IMR-90 (cell line): Measurements from ENCODE around the gene POU3F2. TPM values are rescaled to one million over a fixed set of nuclear protein-coding genes. Genes with fewer than 3 reads are reported as not detected.

Source experiments
- ATAC-seq: fragments of 200-7000 bp; cut with Tn5 transposase; 2 replicates; pipeline ENCODE4 v1.9.1; 2020; ENCODE audit warnings: low read depth, mild to moderate bottlenecking, moderate library complexity
- BruUV-seq: library from RNA; stranded (reverse); fragments of 400-500 nt; replicated peaks from 2 replicates; lab custom pipeline; 2021; lab: Mats Ljungman, UMichigan
- CTCF ChIA-PET: fragments of 300-600 bp; formaldehyde crosslinking; extraction: SDS; loops from one replicate; lab custom pipeline; 2021; ENCODE audit warnings: antibody characterized with exemption; lab: Yijun Ruan, JAX
- POLR2A ChIA-PET: fragments of 300-600 bp; sonication (Branson Sonifier 250); formaldehyde crosslinking; loops from one replicate; lab custom pipeline; 2022; ENCODE audit warnings: antibody characterized with exemption; ENCODE audit not compliant: unreplicated experiment; lab: Charles Lee
- DNase-seq: peaks from one replicate; pipeline ENCODE4 v3.0.0; 2013
- H2AFZ ChIP-seq: replicated peaks from 2 replicates; pipeline ENCODE3; 2013; ENCODE audit warnings: low read length, mild to moderate bottlenecking; ENCODE audit not compliant: poor library complexity
- H2AK5ac ChIP-seq: 2 replicates; pipeline ENCODE4 v1.6.1; 2013; ENCODE audit warnings: low read depth, low read length, inconsistent platforms
- H2AK9ac ChIP-seq: replicated peaks from 2 replicates; pipeline ENCODE3; 2013; ENCODE audit warnings: mild to moderate bottlenecking, low read depth, low read length, moderate library complexity; ENCODE audit not compliant: poor library complexity
- H2BK120ac ChIP-seq: 2 replicates; pipeline ENCODE4 v1.6.1; 2013; ENCODE audit warnings: low read depth, low read length, inconsistent platforms
- H2BK15ac ChIP-seq: 3 replicates; pipeline ENCODE4 v1.6.1; 2013; ENCODE audit warnings: low read depth, low read length, inconsistent platforms
- H2BK20ac ChIP-seq: 2 replicates; pipeline ENCODE4 v1.6.1; 2013; ENCODE audit warnings: low read depth, mild to moderate bottlenecking, inconsistent platforms, low read length, moderate library complexity
- H2BK5ac ChIP-seq: 2 replicates; pipeline ENCODE4 v1.6.1; 2013; ENCODE audit warnings: mild to moderate bottlenecking, low read depth, low read length, inconsistent platforms; ENCODE audit not compliant: poor library complexity, severe bottlenecking
- H3K14ac ChIP-seq: replicated peaks from 2 replicates; pipeline ENCODE4 v1.6.1; 2013; ENCODE audit warnings: low read depth, low read length, inconsistent platforms
- H3K18ac ChIP-seq: 2 replicates; pipeline ENCODE4 v1.6.1; 2013; ENCODE audit warnings: low read depth, low read length, control low read depth
- H3K23ac ChIP-seq: 2 replicates; pipeline ENCODE4 v1.6.1; 2013; ENCODE audit warnings: low read depth, low read length, inconsistent platforms
- H3K27ac ChIP-seq: 2 replicates; pipeline ENCODE4 v1.5.1; 2013; ENCODE audit warnings: mild to moderate bottlenecking, control low read depth, low read length; ENCODE audit not compliant: insufficient read depth
- H3K27me3 ChIP-seq: 2 replicates; pipeline ENCODE4 v1.6.1; 2013; ENCODE audit warnings: low read length; ENCODE audit not compliant: control insufficient read depth, insufficient read depth
- H3K36me3 ChIP-seq: 2 replicates; pipeline ENCODE4 v1.6.1; 2013; ENCODE audit warnings: low read length, mixed read lengths; ENCODE audit not compliant: control insufficient read depth, insufficient read depth
- H3K4ac ChIP-seq: 2 replicates; pipeline ENCODE4 v1.6.1; 2013; ENCODE audit warnings: low read depth, low read length, inconsistent platforms
- H3K4me1 ChIP-seq: 2 replicates; pipeline ENCODE4 v1.6.1; 2013; ENCODE audit warnings: low read length, mixed read lengths; ENCODE audit not compliant: control insufficient read depth, insufficient read depth
- H3K4me2 ChIP-seq: 2 replicates; pipeline ENCODE4 v1.6.1; 2013; ENCODE audit warnings: low read depth, mild to moderate bottlenecking, control low read depth, low read length, moderate library complexity
- H3K4me3 ChIP-seq: 2 replicates; pipeline ENCODE4 v1.5.1; 2013; ENCODE audit warnings: low read depth, mild to moderate bottlenecking, control low read depth, low read length, moderate library complexity; ENCODE audit not compliant: insufficient read depth
- H3K56ac ChIP-seq: 2 replicates; pipeline ENCODE4 v1.6.1; 2013; ENCODE audit warnings: low read length, inconsistent platforms; ENCODE audit not compliant: insufficient read depth; ENCODE audit errors: extremely low read depth
- H3K79me1 ChIP-seq, 2 experiments: 2 replicates each; pipeline ENCODE4 v1.6.1; 2013; ENCODE audit warnings: low read length in 2 of 2, inconsistent platforms in 1 of 2, low read depth in 1 of 2
- H3K9ac ChIP-seq: 2 replicates; pipeline ENCODE4 v1.6.1; 2013; ENCODE audit warnings: low read depth, low read length, control low read depth
- H3K9me1 ChIP-seq: 2 replicates; pipeline ENCODE4 v1.6.1; 2013; ENCODE audit warnings: low read length, inconsistent platforms; ENCODE audit not compliant: insufficient read depth
- H3K9me3 ChIP-seq: 2 replicates; pipeline ENCODE4 v1.6.1; 2013; ENCODE audit warnings: low read length; ENCODE audit not compliant: control insufficient read depth, insufficient read depth
- H4K20me1 ChIP-seq: 2 replicates; pipeline ENCODE4 v1.6.1; 2013; ENCODE audit warnings: low read length, inconsistent platforms; ENCODE audit not compliant: insufficient read depth
- H4K5ac ChIP-seq: 2 replicates; pipeline ENCODE4 v1.6.1; 2013; ENCODE audit warnings: mild to moderate bottlenecking, low read depth, low read length, control low read depth
- H4K8ac ChIP-seq, 2 experiments: 2 replicates each; pipeline ENCODE4 v1.6.1; 2013; ENCODE audit warnings: low read depth in 2 of 2, low read length in 2 of 2, control low read depth in 1 of 2, inconsistent platforms in 1 of 2
- H4K91ac ChIP-seq: 2 replicates; pipeline ENCODE4 v1.6.1; 2013; ENCODE audit warnings: low read depth, low read length, inconsistent platforms; ENCODE audit not compliant: insufficient read depth
- BHLHE40 ChIP-seq: fragments of 150-350 bp; IDR thresholded peaks from 2 replicates; pipeline ENCODE4 v1.6.1; 2016; ENCODE audit warnings: mild to moderate bottlenecking, low read depth, low read length
- CEBPB ChIP-seq: IDR thresholded peaks from 2 replicates; pipeline ENCODE4 v1.6.1; 2012; ENCODE audit warnings: low read depth, low read length, improper control_type of control experiment
- CHD1 ChIP-seq: IDR thresholded peaks from 2 replicates; pipeline ENCODE4 v1.6.1; 2012; ENCODE audit warnings: low read depth, low read length, improper control_type of control experiment
- CTCF ChIP-seq: conservative IDR thresholded peaks from 2 replicates; pipeline ENCODE4 v1.5.1; 2012; ENCODE audit warnings: mild to moderate bottlenecking, low read depth, low read length, improper control_type of control experiment
- FOS ChIP-seq: fragments of 150-350 bp; IDR thresholded peaks from 2 replicates; pipeline ENCODE4 v1.6.1; 2016; ENCODE audit warnings: low read depth, low read length
- MAFK ChIP-seq: IDR thresholded peaks from 2 replicates; pipeline ENCODE4 v1.6.1; 2012; ENCODE audit warnings: low read depth, low read length, improper control_type of control experiment
- MAZ ChIP-seq: IDR thresholded peaks from 2 replicates; pipeline ENCODE4 v1.6.1; 2012; ENCODE audit warnings: low read depth, mild to moderate bottlenecking, low read length, improper control_type of control experiment, moderate library complexity, borderline replicate concordance
- MXI1 ChIP-seq: IDR thresholded peaks from 2 replicates; pipeline ENCODE4 v1.6.1; 2012; ENCODE audit warnings: low read depth, mild to moderate bottlenecking, low read length, moderate library complexity, borderline replicate concordance
- NFE2L2 ChIP-seq: fragments of 150-350 bp; IDR thresholded peaks from 2 replicates; pipeline ENCODE4 v1.6.1; 2016; ENCODE audit warnings: low read depth, mild to moderate bottlenecking, low read length
- POLR2A ChIP-seq: IDR thresholded peaks from 2 replicates; pipeline ENCODE4 v1.6.1; 2012; ENCODE audit warnings: mild to moderate bottlenecking, low read depth, low read length
- RAD21 ChIP-seq: IDR thresholded peaks from 2 replicates; pipeline ENCODE4 v1.6.1; 2012; ENCODE audit warnings: low read length, improper control_type of control experiment
- RCOR1 ChIP-seq: IDR thresholded peaks from 2 replicates; pipeline ENCODE4 v1.6.1; 2012; ENCODE audit warnings: mild to moderate bottlenecking, low read length, improper control_type of control experiment; ENCODE audit not compliant: insufficient replicate concordance
- RFX5 ChIP-seq: IDR thresholded peaks from 2 replicates; pipeline ENCODE4 v1.8.0; 2012; ENCODE audit warnings: low read depth, mild to moderate bottlenecking, low read length, moderate library complexity
- SMC3 ChIP-seq: fragments of 150-350 bp; IDR thresholded peaks from 2 replicates; pipeline ENCODE4 v1.6.1; 2016; ENCODE audit warnings: low read depth, mild to moderate bottlenecking, antibody characterized with exemption, low read length, moderate library complexity
- WGBS, 2 experiments: methylation state at CpG; one replicate each; pipeline versions ENCODE4 v1.1.5 to v1.1.7; 2013; ENCODE audit warnings: missing lambda C conversion rate in 2 of 2; ENCODE audit not compliant: insufficient read length in 1 of 2; ENCODE audit errors: extremely low coverage in 2 of 2; 5-methylcytosine and 5-hydroxymethylcytosine counted together
- dilution Hi-C: fragments of 300-500 bp; cut with HindIII; formaldehyde crosslinking; loops from one replicate; pipeline ENCODE4 v1.14.3; 2018; ENCODE audit warnings: low sequenced_read_pairs; ENCODE audit not compliant: unreplicated experiment
- in situ Hi-C: fragments of 300-500 bp; cut with MboI; formaldehyde crosslinking; loops from 3 replicates; pipeline ENCODE4 v1.14.3; 2019; ENCODE audit warnings: low sequenced_read_pairs, inconsistent platforms, mixed read lengths
- intact Hi-C: fragments of 100-400 bp; cut with micrococcal nuclease; formaldehyde crosslinking; loops from 2 replicates; pipeline ENCODE4 v1.10.0; 2022
- polyA plus RNA-seq, 3 experiments: library from polyadenylated mRNA; depleted of rRNA; stranded (reverse); fragments of >200 nt; gene quantifications; 2 replicates each; pipeline ENCODE4 v1.2.3, GENCODE V29; 2012; ENCODE audit warnings: low replicate concordance in 1 of 3
- total RNA-seq: library from RNA; depleted of rRNA; stranded (reverse); fragments of >200 nt; gene quantifications from 2 replicates; pipeline ENCODE4 v1.2.3, GENCODE V29; 2012
- TF ChIP-seq, protein P1 (sequence below): fragments of 150-350 bp; IDR thresholded peaks from 2 replicates; pipeline ENCODE4 v1.6.1; 2016; ENCODE audit warnings: low read depth, mild to moderate bottlenecking, low read length, moderate library complexity, borderline replicate concordance

The POU3F2 gene
- total and polyA plus RNA-seq, 2 of the 4 experiments (the other 2 are of a cell fraction) = not detected

GRCh38 chr6:98832284-98833056, 1.9 kb upstream of the POU3F2 start (continued):
- TF ChIP-seq NFE2L2 (no peak), POLR2A (no peak)

- Histone ChIP-seq H4K91ac (no peak overlapping the region), H2BK120ac (no peak overlapping the region), H3K4me2 (peak overlapping the region; percentile 47; the same call in 1 of the 2 replicates), H2BK15ac (no peak overlapping the region), H3K18ac (no peak overlapping the region), H3K79me1 (no peaks in the 10 kb centered on the region), H3K27me3 (peaks cover 81% of the 10 kb centered on the region), H3K27ac (no peak overlapping the region), H3K56ac (no peak overlapping the region), H3K4me3 (no peak overlapping the region), H3K36me3 (no peaks in the 10 kb centered on the region), H3K9me3 (peaks cover 3% of the 10 kb centered on the region; the same call in 1 of the 2 replicates), H3K9ac (no peak overlapping the region), H4K8ac (no peak overlapping the region), H2AK9ac (no peak overlapping the region), H4K5ac (no peak overlapping the region), H2BK20ac (no peak overlapping the region), H2AK5ac (no peak overlapping the region), H2AFZ (peak overlapping the region; percentile 82), H2BK5ac (no peak overlapping the region), H3K4me1 (peaks cover 7% of the 10 kb centered on the region; the same call in 1 of the 2 replicates), H3K14ac (no peak overlapping the region), H4K20me1 (no peaks in the 10 kb centered on the region; the same call in none of the 2 replicates), H3K9me1 (no peaks in the 10 kb centered on the region), H3K4ac (no peak overlapping the region), H3K23ac (no peak overlapping the region)
- CTCF ChIA-PET = interaction anchor here (0.7 to 1.2 kb wide), 2 partner anchors 11 to 103 kb away, joined by 3 read pairs; no protein-coding TSS in a partner anchor
- 1% methylated on average over 15 of the region's 26 CpGs; no CpG with 5 or more reads in 1 of the 2 experiments for WGBS, 2 experiments
- ATAC-seq = peak; percentile 16; the same call in 1 of the 2 replicates
- dilution Hi-C loops = no loop called here
- intact Hi-C loops = no loop called here
- POLR2A ChIA-PET = no interaction called here
- peak; percentile 16 for DNase-seq
- no TSS peak for BruUV-seq
- in situ Hi-C loops = no loop called here
- TF ChIP-seq MAFK (no peak), POLR2A (no peak), MAZ (no peak), RAD21 (no peak), CHD1 (no peak), RCOR1 (no peak), SMC3 (no peak), FOS (no peak), MXI1 (no peak), RFX5 (no peak), CEBPB (no peak), CTCF (no peak), BHLHE40 (no peak), NFE2L2 (no peak)
- TF ChIP-seq, protein P1, sequence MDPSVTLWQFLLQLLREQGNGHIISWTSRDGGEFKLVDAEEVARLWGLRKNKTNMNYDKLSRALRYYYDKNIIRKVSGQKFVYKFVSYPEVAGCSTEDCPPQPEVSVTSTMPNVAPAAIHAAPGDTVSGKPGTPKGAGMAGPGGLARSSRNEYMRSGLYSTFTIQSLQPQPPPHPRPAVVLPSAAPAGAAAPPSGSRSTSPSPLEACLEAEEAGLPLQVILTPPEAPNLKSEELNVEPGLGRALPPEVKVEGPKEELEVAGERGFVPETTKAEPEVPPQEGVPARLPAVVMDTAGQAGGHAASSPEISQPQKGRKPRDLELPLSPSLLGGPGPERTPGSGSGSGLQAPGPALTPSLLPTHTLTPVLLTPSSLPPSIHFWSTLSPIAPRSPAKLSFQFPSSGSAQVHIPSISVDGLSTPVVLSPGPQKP = no peak
Measured at GRCh38 chr6:98833057-98833306, 1.4 kb upstream of the POU3F2 start.
